HL-60 (cell line): ENCODE results near the gene CFAP92.

Experiments used
- SPI1 ChIP-seq: IDR thresholded peaks from 2 replicates; pipeline ENCODE4 v1.6.1; 2012; ENCODE audit warnings: low read depth, mild to moderate bottlenecking, borderline replicate concordance
- TF ChIP-seq, protein P1 (sequence below): IDR thresholded peaks from 2 replicates; pipeline ENCODE4 v1.6.1; 2012; ENCODE audit warnings: low read depth; ENCODE audit not compliant: insufficient replicate concordance
- TF ChIP-seq, protein P2 (sequence below): IDR thresholded peaks from one replicate; pipeline ENCODE4 v1.5.1; 2011; ENCODE audit warnings: low read length, control low read depth, inconsistent platforms; ENCODE audit not compliant: insufficient read depth

DNA sequence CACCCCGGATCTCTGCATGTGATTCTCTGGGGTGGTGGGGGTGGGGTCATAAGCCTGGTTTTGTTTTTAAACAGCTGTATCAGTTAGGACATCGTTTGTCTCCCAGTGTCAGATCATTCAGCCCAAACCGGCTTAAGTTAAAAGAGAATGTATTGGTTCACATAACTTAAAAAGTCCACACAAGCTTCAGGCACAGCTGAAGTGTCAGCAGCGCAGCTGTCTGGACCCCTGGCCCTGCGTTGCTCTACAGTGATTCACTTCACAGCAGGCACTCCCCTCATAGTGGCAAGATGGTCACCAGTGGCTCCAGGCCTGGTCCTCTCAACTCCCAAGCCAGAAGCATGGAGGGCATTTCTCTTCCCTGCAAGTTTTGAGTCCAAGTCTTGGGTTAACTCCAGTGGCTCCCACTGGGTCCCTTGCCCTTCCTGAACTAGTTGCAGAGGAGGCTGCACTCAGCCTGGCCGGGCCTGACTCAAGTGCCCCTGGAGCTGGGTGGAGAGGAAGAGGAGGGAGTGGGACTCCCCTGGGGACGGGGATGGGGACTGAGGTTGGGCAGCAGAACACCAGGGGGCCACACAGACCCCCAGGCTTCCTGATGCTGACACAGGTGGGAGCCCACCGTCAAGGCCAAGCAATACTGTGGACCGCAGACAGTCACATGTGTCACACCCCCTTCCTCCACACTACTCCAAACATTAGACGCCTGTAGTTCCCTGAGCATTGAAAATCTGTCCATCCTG lies 37.8 kb upstream of the CFAP92 start:
- TF ChIP-seq, protein P1, sequence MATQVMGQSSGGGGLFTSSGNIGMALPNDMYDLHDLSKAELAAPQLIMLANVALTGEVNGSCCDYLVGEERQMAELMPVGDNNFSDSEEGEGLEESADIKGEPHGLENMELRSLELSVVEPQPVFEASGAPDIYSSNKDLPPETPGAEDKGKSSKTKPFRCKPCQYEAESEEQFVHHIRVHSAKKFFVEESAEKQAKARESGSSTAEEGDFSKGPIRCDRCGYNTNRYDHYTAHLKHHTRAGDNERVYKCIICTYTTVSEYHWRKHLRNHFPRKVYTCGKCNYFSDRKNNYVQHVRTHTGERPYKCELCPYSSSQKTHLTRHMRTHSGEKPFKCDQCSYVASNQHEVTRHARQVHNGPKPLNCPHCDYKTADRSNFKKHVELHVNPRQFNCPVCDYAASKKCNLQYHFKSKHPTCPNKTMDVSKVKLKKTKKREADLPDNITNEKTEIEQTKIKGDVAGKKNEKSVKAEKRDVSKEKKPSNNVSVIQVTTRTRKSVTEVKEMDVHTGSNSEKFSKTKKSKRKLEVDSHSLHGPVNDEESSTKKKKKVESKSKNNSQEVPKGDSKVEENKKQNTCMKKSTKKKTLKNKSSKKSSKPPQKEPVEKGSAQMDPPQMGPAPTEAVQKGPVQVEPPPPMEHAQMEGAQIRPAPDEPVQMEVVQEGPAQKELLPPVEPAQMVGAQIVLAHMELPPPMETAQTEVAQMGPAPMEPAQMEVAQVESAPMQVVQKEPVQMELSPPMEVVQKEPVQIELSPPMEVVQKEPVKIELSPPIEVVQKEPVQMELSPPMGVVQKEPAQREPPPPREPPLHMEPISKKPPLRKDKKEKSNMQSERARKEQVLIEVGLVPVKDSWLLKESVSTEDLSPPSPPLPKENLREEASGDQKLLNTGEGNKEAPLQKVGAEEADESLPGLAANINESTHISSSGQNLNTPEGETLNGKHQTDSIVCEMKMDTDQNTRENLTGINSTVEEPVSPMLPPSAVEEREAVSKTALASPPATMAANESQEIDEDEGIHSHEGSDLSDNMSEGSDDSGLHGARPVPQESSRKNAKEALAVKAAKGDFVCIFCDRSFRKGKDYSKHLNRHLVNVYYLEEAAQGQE: no peak
- TF ChIP-seq, protein P2, sequence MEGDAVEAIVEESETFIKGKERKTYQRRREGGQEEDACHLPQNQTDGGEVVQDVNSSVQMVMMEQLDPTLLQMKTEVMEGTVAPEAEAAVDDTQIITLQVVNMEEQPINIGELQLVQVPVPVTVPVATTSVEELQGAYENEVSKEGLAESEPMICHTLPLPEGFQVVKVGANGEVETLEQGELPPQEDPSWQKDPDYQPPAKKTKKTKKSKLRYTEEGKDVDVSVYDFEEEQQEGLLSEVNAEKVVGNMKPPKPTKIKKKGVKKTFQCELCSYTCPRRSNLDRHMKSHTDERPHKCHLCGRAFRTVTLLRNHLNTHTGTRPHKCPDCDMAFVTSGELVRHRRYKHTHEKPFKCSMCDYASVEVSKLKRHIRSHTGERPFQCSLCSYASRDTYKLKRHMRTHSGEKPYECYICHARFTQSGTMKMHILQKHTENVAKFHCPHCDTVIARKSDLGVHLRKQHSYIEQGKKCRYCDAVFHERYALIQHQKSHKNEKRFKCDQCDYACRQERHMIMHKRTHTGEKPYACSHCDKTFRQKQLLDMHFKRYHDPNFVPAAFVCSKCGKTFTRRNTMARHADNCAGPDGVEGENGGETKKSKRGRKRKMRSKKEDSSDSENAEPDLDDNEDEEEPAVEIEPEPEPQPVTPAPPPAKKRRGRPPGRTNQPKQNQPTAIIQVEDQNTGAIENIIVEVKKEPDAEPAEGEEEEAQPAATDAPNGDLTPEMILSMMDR: no peak
- no peak for TF ChIP-seq SPI1
